Parathyroid adenoma (tissue), 2 donors: ENCODE results near the gene RAB40C.

Experiments
- H2AFZ ChIP-seq: fragments of 300-600 bp; sonication (generic); one replicate; pipeline ENCODE4 v1.7.0; 2017; ENCODE audit warnings: antibody characterized with exemption, mild to moderate bottlenecking
- H3K27ac ChIP-seq: fragments of 300-600 bp; sonication (generic); one replicate; pipeline ENCODE4 v1.7.0; 2017
- H3K27me3 ChIP-seq: fragments of 300-600 bp; sonication (generic); one replicate; pipeline ENCODE4 v1.7.0; 2017; ENCODE audit warnings: low read length; ENCODE audit not compliant: control insufficient read depth, insufficient read depth
- H3K36me3 ChIP-seq: fragments of 300-600 bp; sonication (generic); one replicate; pipeline ENCODE4 v1.7.0; 2017; ENCODE audit warnings: low read length; ENCODE audit not compliant: control insufficient read depth, insufficient read depth
- H3K4me1 ChIP-seq: fragments of 300-600 bp; sonication (generic); one replicate; pipeline ENCODE4 v1.7.0; 2017; ENCODE audit warnings: control low read depth
- H3K4me2 ChIP-seq: fragments of 300-600 bp; sonication (generic); one replicate; pipeline ENCODE4 v1.7.0; 2017; ENCODE audit warnings: low read length
- H3K4me3 ChIP-seq: fragments of 300-600 bp; sonication (generic); one replicate; pipeline ENCODE4 v1.7.0; 2017; ENCODE audit warnings: low read depth, low read length
- H3K79me2 ChIP-seq: fragments of 300-600 bp; sonication (generic); one replicate; pipeline ENCODE4 v1.7.0; 2017; ENCODE audit warnings: control low read depth
- H3K9ac ChIP-seq: fragments of 300-600 bp; sonication (generic); one replicate; pipeline ENCODE4 v1.7.0; 2017; ENCODE audit warnings: mild to moderate bottlenecking
- H3K9me3 ChIP-seq: fragments of 300-600 bp; sonication (generic); one replicate; pipeline ENCODE4 v1.7.0; 2017; ENCODE audit warnings: low read length; ENCODE audit not compliant: control insufficient read depth
- TF ChIP-seq, protein P1 (sequence below): fragments of 300-600 bp; sonication (generic); IDR thresholded peaks from one replicate; pipeline ENCODE4 v1.7.0; 2017; ENCODE audit warnings: antibody characterized with exemption, mild to moderate bottlenecking
- donor health status: primary hyperparathyroidism.

The RAB40C gene

GRCh38 chr16:631808-632358, 42.0 kb downstream of the RAB40C start:
- no peak overlapping the region for H2AFZ ChIP-seq
- no peak overlapping the region for H3K4me3 ChIP-seq
- no peak overlapping the region for H3K4me2 ChIP-seq
- H3K9me3 ChIP-seq: no peaks in the 10 kb centered on the region
- TF ChIP-seq, protein P1, sequence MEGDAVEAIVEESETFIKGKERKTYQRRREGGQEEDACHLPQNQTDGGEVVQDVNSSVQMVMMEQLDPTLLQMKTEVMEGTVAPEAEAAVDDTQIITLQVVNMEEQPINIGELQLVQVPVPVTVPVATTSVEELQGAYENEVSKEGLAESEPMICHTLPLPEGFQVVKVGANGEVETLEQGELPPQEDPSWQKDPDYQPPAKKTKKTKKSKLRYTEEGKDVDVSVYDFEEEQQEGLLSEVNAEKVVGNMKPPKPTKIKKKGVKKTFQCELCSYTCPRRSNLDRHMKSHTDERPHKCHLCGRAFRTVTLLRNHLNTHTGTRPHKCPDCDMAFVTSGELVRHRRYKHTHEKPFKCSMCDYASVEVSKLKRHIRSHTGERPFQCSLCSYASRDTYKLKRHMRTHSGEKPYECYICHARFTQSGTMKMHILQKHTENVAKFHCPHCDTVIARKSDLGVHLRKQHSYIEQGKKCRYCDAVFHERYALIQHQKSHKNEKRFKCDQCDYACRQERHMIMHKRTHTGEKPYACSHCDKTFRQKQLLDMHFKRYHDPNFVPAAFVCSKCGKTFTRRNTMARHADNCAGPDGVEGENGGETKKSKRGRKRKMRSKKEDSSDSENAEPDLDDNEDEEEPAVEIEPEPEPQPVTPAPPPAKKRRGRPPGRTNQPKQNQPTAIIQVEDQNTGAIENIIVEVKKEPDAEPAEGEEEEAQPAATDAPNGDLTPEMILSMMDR: no peak
- no peak overlapping the region for H3K27ac ChIP-seq
- no peak overlapping the region for H3K9ac ChIP-seq
- no peaks in the 10 kb centered on the region for H3K36me3 ChIP-seq
- H3K79me2 ChIP-seq: no peaks in the 10 kb centered on the region
- peaks cover 3% of the 10 kb centered on the region for H3K27me3 ChIP-seq
- H3K4me1 ChIP-seq: no peaks in the 10 kb centered on the region

DNA sequence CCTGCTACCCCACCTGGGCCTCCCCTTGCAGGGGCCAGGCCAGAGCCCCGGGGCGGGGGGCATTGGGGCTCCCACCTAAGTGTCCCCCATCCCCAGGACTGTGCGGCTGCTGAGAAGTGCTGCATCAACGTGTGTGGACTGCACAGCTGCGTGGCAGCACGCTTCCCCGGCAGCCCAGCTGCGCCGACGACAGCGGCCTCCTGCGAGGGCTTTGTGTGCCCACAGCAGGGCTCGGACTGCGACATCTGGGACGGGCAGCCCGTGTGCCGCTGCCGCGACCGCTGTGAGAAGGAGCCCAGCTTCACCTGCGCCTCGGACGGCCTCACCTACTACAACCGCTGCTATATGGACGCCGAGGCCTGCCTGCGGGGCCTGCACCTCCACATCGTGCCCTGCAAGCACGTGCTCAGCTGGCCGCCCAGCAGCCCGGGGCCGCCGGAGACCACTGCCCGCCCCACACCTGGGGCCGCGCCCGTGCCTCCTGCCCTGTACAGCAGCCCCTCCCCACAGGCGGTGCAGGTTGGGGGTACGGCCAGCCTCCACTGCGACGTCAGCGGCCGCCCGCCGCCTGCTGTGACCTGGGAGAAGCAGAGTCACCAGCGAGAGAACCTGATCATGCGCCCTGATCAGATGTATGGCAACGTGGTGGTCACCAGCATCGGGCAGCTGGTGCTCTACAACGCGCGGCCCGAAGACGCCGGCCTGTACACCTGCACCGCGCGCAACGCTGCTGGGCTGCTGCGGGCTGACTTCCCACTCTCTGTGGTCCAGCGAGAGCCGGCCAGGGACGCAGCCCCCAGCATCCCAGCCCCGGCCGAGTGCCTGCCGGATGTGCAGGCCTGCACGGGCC, 42.8 kb downstream of the RAB40C start:
- H3K27ac ChIP-seq: no peak overlapping the region
- H3K4me1 ChIP-seq: no peaks in the 10 kb centered on the region
- peaks cover 3% of the 10 kb centered on the region for H3K27me3 ChIP-seq
- TF ChIP-seq, protein P1: no peak
- H3K9me3 ChIP-seq: no peaks in the 10 kb centered on the region
- H3K4me3 ChIP-seq: no peak overlapping the region
- no peak overlapping the region for H3K9ac ChIP-seq
- H3K4me2 ChIP-seq: no peak overlapping the region
- no peaks in the 10 kb centered on the region for H3K79me2 ChIP-seq
- no peaks in the 10 kb centered on the region for H3K36me3 ChIP-seq
- H2AFZ ChIP-seq: no peak overlapping the region

DNA sequence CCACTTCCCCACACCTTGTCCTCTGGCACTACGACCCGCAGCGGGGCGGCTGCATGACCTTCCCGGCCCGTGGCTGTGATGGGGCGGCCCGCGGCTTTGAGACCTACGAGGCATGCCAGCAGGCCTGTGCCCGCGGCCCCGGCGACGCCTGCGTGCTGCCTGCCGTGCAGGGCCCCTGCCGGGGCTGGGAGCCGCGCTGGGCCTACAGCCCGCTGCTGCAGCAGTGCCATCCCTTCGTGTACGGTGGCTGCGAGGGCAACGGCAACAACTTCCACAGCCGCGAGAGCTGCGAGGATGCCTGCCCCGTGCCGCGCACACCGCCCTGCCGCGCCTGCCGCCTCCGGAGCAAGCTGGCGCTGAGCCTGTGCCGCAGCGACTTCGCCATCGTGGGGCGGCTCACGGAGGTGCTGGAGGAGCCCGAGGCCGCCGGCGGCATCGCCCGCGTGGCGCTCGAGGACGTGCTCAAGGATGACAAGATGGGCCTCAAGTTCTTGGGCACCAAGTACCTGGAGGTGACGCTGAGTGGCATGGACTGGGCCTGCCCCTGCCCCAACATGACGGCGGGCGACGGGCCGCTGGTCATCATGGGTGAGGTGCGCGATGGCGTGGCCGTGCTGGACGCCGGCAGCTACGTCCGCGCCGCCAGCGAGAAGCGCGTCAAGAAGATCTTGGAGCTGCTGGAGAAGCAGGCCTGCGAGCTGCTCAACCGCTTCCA, 43.6 kb downstream of the RAB40C start:
- Histone ChIP-seq H3K79me2 (no peaks in the 10 kb centered on the region), H3K9ac (no peak overlapping the region), H3K4me3 (no peak overlapping the region), H3K4me1 (peaks cover 2% of the 10 kb centered on the region), H3K9me3 (no peaks in the 10 kb centered on the region), H3K4me2 (no peak overlapping the region), H3K27ac (no peak overlapping the region), H2AFZ (no peak overlapping the region), H3K27me3 (peaks cover 3% of the 10 kb centered on the region), H3K36me3 (no peaks in the 10 kb centered on the region)
- TF ChIP-seq, protein P1: no peak

- Histone ChIP-seq H3K4me1 (peaks cover 2% of the 10 kb centered on the region), H3K4me2 (no peak overlapping the region)
These were observed 44.3 kb downstream of the RAB40C start for GRCh38 chr16:634051-634670.

More at GRCh38 chr16:634051-634670, 44.3 kb downstream of the RAB40C start:
- no peak overlapping the region for H2AFZ ChIP-seq
- peaks cover 3% of the 10 kb centered on the region for H3K27me3 ChIP-seq
- H3K36me3 ChIP-seq: no peaks in the 10 kb centered on the region
- TF ChIP-seq, protein P1: no peak
- H3K27ac ChIP-seq: no peak overlapping the region
- H3K4me3 ChIP-seq: no peak overlapping the region
- no peaks in the 10 kb centered on the region for H3K79me2 ChIP-seq
- no peak overlapping the region for H3K9ac ChIP-seq
- H3K9me3 ChIP-seq: no peaks in the 10 kb centered on the region
